HEK293T (cell line): ENCODE measurements around the gene TAB3.

Experiments
- ARNT ChIP-seq: fragments of 450-650 bp; IDR thresholded peaks from 2 replicates; pipeline ENCODE4 v1.6.1; 2017; ENCODE audit warnings: mild to moderate bottlenecking
- ELF4 ChIP-seq: fragments of 450-650 bp; IDR thresholded peaks from 2 replicates; pipeline ENCODE4 v1.6.1; 2017; ENCODE audit warnings: antibody characterized with exemption
- FOXK2 ChIP-seq: fragments of 450-650 bp; IDR thresholded peaks from 2 replicates; pipeline ENCODE4 v1.6.1; 2016; ENCODE audit warnings: mild to moderate bottlenecking
- FOXM1 ChIP-seq: fragments of 450-650 bp; IDR thresholded peaks from 2 replicates; pipeline ENCODE4 v1.6.1; 2017; ENCODE audit warnings: mild to moderate bottlenecking, borderline replicate concordance
- HDGF ChIP-seq: fragments of 450-650 bp; IDR thresholded peaks from 2 replicates; pipeline ENCODE4 v1.6.1; 2017; ENCODE audit warnings: antibody characterized with exemption, borderline replicate concordance
- L3MBTL2 ChIP-seq: fragments of 450-650 bp; conservative IDR thresholded peaks from 2 replicates; pipeline ENCODE4 v1.6.1; 2016; ENCODE audit warnings: mild to moderate bottlenecking
- NFRKB ChIP-seq: fragments of 450-650 bp; IDR thresholded peaks from 2 replicates; pipeline ENCODE4 v1.6.1; 2016; ENCODE audit warnings: mild to moderate bottlenecking, moderate library complexity
- SP1 ChIP-seq: fragments of 450-650 bp; IDR thresholded peaks from 2 replicates; pipeline ENCODE4 v1.6.1; 2017
- SUZ12 ChIP-seq: fragments of 450-650 bp; IDR thresholded peaks from 2 replicates; pipeline ENCODE4 v1.6.1; 2016; ENCODE audit warnings: mild to moderate bottlenecking
- TARDBP ChIP-seq: fragments of 450-650 bp; IDR thresholded peaks from 2 replicates; pipeline ENCODE4 v1.6.1; 2016

DNA sequence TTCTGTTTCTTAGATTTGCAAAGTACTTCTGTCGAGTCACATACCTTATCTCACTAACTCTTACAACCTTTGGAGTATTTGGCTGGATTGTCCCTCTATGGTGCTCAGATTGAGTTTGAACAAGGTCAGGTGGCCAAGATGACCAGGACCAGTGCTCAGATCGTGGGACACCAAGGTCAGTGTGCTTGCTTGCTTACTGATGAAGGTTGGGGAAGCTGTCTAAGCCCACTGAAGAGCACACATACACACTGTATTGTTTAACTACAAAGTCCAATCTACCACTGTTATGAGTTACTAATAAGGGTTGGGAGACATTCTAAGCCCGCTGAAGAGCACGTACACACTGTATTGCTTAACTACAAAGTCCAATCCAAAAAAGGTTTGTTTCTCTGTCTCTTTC is 53.7 kb downstream of the TAB3 start:
- TF ChIP-seq NFRKB (no peak), FOXM1 (no peak), SP1 (no peak), ELF4 (no peak), TARDBP (no peak), SUZ12 (no peak), L3MBTL2 (no peak), ARNT (no peak), FOXK2 (no peak), HDGF (no peak)
